ENCODE measurements around the gene FAM76A. TPM values are rescaled to one million over a fixed set of nuclear protein-coding genes. Genes with fewer than 3 reads are reported as not detected.
"Not testable (repeated sequence)": the region's sequence is repeated elsewhere in the genome, so short reads cannot be mapped to it uniquely, and the experiment has no call there.

Gene FAM76A
- total and polyA plus RNA-seq, 10 donors = 4.0 to 18.2 (median 13.4) TPM

GRCh38 chr1:27804791-27805190, 79.0 kb downstream of the FAM76A start:
- Histone ChIP-seq H3K4me1 (no peaks in the 10 kb centered on the region), H3K27me3 (replicated peaks in 1 of 7) (no peaks in the 10 kb centered on the region), H3K4me3 (no peak overlapping the region), H3K27ac (no peak overlapping the region), H3K36me3 (peaks cover 5 to 100% (median 66%) of the 10 kb centered on the region in 6 donors), H3K9me3 (no peaks in the 10 kb centered on the region)
- no peak for DNase-seq
- TF ChIP-seq CTCF (IDR thresholded peaks at IDR 0.05 in 8 of 11, conservative IDR thresholded peaks at IDR 0.05 in 3 of 11) (no peak), POLR2A (IDR thresholded peaks at IDR 0.05) (no peak), POLR2AphosphoS5 (IDR thresholded peaks at IDR 0.05) (no peak)
- WGBS, 5 donors = 85 to 93% (median 88%) methylated on average over 5 of the region's 5 CpGs
- intact Hi-C loops (cut with DNase I; ENCODE audit: low total_unique reads) = no loop called here

GRCh38 chr1:27806758-27807157, 81.0 kb downstream of the FAM76A start:
- Histone ChIP-seq H3K4me1 (no peaks in the 10 kb centered on the region), H3K36me3 (peaks cover under 1 to 100% (median 56%) of the 10 kb centered on the region in 6 donors)
- WGBS, 5 donors = 91 to 98% (median 93%) methylated on average over 7 of the region's 7 CpGs

DNA sequence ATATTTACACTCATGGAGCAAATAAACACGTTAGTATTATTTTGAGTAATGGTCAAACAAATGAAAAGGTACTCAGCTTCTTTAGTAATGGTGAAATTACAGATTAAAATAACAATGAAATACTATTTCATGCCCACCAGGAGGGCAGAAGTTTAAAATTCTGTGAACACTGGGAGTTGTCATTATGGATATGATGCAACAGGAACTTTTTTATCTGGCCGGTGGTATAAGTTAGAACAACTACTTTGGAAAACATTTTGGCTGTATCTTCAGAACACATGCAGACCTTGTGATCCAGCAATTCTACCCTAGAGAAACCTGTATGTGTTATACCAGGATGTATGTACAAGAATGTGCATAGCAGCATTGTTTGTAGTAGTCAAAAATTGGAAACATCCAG, 81.6 kb downstream of the FAM76A start:
- TF ChIP-seq CTCF (IDR thresholded peaks at IDR 0.05 in 8 of 11, conservative IDR thresholded peaks at IDR 0.05 in 3 of 11) (no peak), POLR2A (IDR thresholded peaks at IDR 0.05) (no peak), POLR2AphosphoS5 (IDR thresholded peaks at IDR 0.05) (no peak)
- H3K9me3 ChIP-seq = no peaks in the 10 kb centered on the region
- H3K27me3 ChIP-seq (replicated peaks in 1 of 7) = no peaks in the 10 kb centered on the region
- DNase-seq = no peak
- peaks cover 0 to 100% (median 56%) of the 10 kb centered on the region in 6 donors for H3K36me3 ChIP-seq
- 75 to 92% (median 77%) methylated on average over 2 of the region's 2 CpGs for WGBS, 5 donors
- no peaks in the 10 kb centered on the region for H3K4me1 ChIP-seq
- intact Hi-C loops (cut with DNase I; ENCODE audit: low total_unique reads) = no loop called here
- H3K27ac ChIP-seq = no peak overlapping the region
- H3K4me3 ChIP-seq = no peak overlapping the region

More at GRCh38 chr1:27806758-27807157, 81.0 kb downstream of the FAM76A start:
- DNase-seq = no peak
- intact Hi-C loops (cut with DNase I; ENCODE audit: low total_unique reads) = no loop called here
- Histone ChIP-seq H3K4me3 (no peak overlapping the region), H3K27ac (no peak overlapping the region), H3K27me3 (replicated peaks in 1 of 7) (no peaks in the 10 kb centered on the region), H3K9me3 (no peaks in the 10 kb centered on the region)
- no peak for TF ChIP-seq CTCF (IDR thresholded peaks at IDR 0.05 in 8 of 11, conservative IDR thresholded peaks at IDR 0.05 in 3 of 11)
- TF ChIP-seq POLR2A (IDR thresholded peaks at IDR 0.05) = no peak
- TF ChIP-seq POLR2AphosphoS5 (IDR thresholded peaks at IDR 0.05) = no peak

- whole genome bisulfite sequencing, 5 donors = 94 to 99% (median 95%) methylated on average over 3 of the region's 3 CpGs
- H3K27me3 ChIP-seq (replicated peaks in 1 of 7); DNase-seq; H3K4me1 ChIP-seq; H3K4me3 ChIP-seq; H3K9me3 ChIP-seq; H3K27ac ChIP-seq; intact Hi-C loops (cut with DNase I; ENCODE audit: low total_unique reads): not testable (repeated sequence)
- H3K36me3 ChIP-seq = peaks cover 0 to 100% (median 55%) of the 10 kb centered on the region in 6 donors
Measured at GRCh38 chr1:27808131-27808530, 82.4 kb downstream of the FAM76A start.

DNA sequence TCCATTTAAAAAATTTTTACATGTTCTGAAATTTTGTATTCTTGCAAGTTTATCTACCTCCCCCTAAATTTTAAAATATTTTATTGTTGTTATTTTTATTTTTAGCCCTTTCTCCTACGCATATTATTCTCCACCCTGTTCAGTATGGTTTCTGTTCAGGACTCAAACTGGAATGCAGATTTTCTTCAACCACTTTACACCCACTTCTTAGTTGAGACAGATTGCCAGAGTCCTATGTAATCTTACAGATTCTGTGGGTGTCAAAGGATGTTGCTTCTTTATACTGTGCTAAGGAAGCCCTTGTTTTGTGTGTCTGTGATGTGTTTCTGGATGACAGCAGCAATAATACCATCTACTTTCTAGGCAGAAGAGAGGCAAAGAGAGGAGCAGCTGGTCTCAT, 84.1 kb downstream of the FAM76A start:
- no peak for DNase-seq
- Histone ChIP-seq H3K9me3 (no peaks in the 10 kb centered on the region), H3K4me1 (no peaks in the 10 kb centered on the region), H3K4me3 (no peak overlapping the region), H3K27me3 (replicated peaks in 1 of 7) (no peaks in the 10 kb centered on the region), H3K36me3 (peaks cover 0 to 100% (median 54%) of the 10 kb centered on the region in 6 donors), H3K27ac (no peak overlapping the region)
- intact Hi-C loops (cut with DNase I; ENCODE audit: low total_unique reads) = no loop called here
- WGBS, 5 donors = 91 to 100% (median 94%) methylated on average over 1 of the region's 1 CpG
- TF ChIP-seq POLR2A (IDR thresholded peaks at IDR 0.05) = no peak
- no peak for TF ChIP-seq POLR2AphosphoS5 (IDR thresholded peaks at IDR 0.05)
- TF ChIP-seq CTCF (IDR thresholded peaks at IDR 0.05 in 8 of 11, conservative IDR thresholded peaks at IDR 0.05 in 3 of 11) = no peak

Data from spleen (tissue), 11 donors.